KBM-7 (cell line): ENCODE results near the gene IDH3G.

Experiments
- DNase-seq: peaks from one replicate; pipeline ENCODE4 v3.0.0-alpha.2; 2015
- in situ Hi-C: fragments of 300-500 bp; cut with MboI; formaldehyde crosslinking; loops from 2 replicates; pipeline ENCODE4 v1.14.3; 2020; ENCODE audit warnings: low sequenced_read_pairs, low pct_unique_long_range_greater_than_20kb, mixed read lengths

Gene IDH3G

GRCh38 chrX:153776120-153776599 is 18.0 kb downstream of the IDH3G start:
- no peak for DNase-seq
- in situ Hi-C loops: no loop called here

GRCh38 chrX:153775293-153776119 is 18.7 kb downstream of the IDH3G start:
- no peak for DNase-seq
- in situ Hi-C loops: no loop called here

GRCh38 chrX:153774576-153775292 is 19.4 kb downstream of the IDH3G start:
- no peak for DNase-seq
- in situ Hi-C loops: no loop called here

GRCh38 chrX:153773741-153774575 is 20.2 kb downstream of the IDH3G start:
- in situ Hi-C loops: no loop called here
- DNase-seq: no peak

GRCh38 chrX:153773218-153773611 is 21.0 kb downstream of the IDH3G start:
- DNase-seq: no peak
- in situ Hi-C loops: no loop called here

- in situ Hi-C loops: no loop called here
- DNase-seq: no peak
These were observed 21.6 kb downstream of the IDH3G start for GRCh38 chrX:153772316-153773217.

- in situ Hi-C loops: no loop called here
- DNase-seq: no peak
These were observed 22.5 kb downstream of the IDH3G start for GRCh38 chrX:153771415-153772315.

GRCh38 chrX:153770601-153771414 is 23.4 kb downstream of the IDH3G start:
- in situ Hi-C loops: no loop called here
- DNase-seq: no peak

GRCh38 chrX:153769865-153770600 is 24.1 kb downstream of the IDH3G start:
- DNase-seq: no peak
- in situ Hi-C loops: no loop called here

GRCh38 chrX:153769158-153769864 is 24.9 kb downstream of the IDH3G start:
- DNase-seq: no peak
- in situ Hi-C loops: no loop called here

GRCh38 chrX:153768311-153769157 is 25.6 kb downstream of the IDH3G start:
- in situ Hi-C loops: no loop called here
- DNase-seq: no peak

GRCh38 chrX:153767674-153768055 is 26.5 kb downstream of the IDH3G start:
- in situ Hi-C loops: no loop called here
- no peak for DNase-seq

GRCh38 chrX:153766871-153767673 is 27.1 kb downstream of the IDH3G start:
- no peak for DNase-seq
- in situ Hi-C loops: no loop called here
